GM20000 (cell line): ENCODE measurements around the gene FRMD4A.

Experiments used
- DNase-seq: peaks from one replicate; pipeline ENCODE4 v3.0.0; 2012; ENCODE audit warnings: low spot score
- TF ChIP-seq, protein P1 (sequence below): IDR thresholded peaks from 2 replicates; pipeline ENCODE4 v1.5.1; 2012; ENCODE audit warnings: mild to moderate bottlenecking, control low read depth; ENCODE audit errors: extremely low read depth, missing control alignments

FRMD4A gene

DNA sequence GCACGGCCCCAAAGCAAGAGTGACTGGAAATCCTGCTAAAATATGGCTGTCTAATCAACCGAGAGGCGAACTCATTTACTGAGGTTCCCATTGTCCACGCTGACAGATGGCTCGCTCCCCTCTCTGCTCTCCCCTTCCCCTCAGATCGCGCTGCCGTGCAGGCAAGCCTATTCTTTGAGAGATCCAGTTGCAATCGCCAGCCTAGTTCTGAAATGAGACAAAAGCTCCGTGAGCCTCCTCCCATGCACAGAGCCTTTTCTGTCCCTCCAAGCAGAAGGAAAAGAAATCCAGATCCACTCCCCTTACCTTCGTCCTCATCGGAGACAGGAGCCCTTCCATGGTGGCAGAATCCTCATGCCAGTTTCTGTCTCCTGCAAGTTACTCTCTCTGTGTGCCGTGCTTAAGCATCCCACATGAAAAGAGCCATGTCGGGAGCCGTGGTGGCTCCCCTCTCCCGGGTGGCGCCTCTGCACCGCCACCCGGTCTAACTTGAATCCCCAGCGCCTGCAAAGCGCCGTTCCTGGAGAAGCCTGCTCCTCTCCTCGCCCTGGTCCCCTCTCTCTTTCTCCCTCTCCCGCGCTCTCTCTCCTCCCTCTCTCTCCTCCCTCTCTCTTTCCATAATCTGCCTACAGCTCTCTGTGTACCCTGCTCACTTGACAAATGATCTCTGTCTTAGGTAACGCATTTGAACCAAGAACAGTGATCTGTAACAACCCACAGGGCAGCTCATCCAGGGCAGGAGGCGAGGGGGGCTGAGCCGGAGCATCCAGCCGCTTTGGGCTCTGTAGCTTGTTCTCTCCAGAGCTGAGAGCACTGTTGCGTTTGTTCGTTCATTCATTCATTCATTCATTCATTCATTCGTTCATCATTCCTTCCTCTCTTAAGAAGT lies 156.8 kb downstream of the FRMD4A start:
- DNase-seq: no peak
- TF ChIP-seq, protein P1, sequence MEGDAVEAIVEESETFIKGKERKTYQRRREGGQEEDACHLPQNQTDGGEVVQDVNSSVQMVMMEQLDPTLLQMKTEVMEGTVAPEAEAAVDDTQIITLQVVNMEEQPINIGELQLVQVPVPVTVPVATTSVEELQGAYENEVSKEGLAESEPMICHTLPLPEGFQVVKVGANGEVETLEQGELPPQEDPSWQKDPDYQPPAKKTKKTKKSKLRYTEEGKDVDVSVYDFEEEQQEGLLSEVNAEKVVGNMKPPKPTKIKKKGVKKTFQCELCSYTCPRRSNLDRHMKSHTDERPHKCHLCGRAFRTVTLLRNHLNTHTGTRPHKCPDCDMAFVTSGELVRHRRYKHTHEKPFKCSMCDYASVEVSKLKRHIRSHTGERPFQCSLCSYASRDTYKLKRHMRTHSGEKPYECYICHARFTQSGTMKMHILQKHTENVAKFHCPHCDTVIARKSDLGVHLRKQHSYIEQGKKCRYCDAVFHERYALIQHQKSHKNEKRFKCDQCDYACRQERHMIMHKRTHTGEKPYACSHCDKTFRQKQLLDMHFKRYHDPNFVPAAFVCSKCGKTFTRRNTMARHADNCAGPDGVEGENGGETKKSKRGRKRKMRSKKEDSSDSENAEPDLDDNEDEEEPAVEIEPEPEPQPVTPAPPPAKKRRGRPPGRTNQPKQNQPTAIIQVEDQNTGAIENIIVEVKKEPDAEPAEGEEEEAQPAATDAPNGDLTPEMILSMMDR: no peak

DNA sequence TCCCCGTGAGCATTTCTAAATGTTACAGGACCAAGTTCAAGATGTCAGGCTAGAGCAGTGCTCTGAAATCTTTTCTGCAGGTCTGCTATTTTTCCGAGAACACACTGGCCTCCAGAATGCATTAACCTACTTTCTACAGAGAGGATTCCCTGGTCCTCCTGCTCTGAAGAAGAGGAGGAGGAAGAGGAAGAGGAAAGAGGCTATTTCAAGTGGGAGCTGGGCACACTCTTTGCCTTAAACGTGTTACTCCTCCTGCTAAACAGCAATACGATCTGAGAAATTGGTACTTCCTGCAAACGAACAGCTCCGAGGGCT lies 157.4 kb downstream of the FRMD4A start:
- TF ChIP-seq, protein P1: no peak
- no peak for DNase-seq

DNA sequence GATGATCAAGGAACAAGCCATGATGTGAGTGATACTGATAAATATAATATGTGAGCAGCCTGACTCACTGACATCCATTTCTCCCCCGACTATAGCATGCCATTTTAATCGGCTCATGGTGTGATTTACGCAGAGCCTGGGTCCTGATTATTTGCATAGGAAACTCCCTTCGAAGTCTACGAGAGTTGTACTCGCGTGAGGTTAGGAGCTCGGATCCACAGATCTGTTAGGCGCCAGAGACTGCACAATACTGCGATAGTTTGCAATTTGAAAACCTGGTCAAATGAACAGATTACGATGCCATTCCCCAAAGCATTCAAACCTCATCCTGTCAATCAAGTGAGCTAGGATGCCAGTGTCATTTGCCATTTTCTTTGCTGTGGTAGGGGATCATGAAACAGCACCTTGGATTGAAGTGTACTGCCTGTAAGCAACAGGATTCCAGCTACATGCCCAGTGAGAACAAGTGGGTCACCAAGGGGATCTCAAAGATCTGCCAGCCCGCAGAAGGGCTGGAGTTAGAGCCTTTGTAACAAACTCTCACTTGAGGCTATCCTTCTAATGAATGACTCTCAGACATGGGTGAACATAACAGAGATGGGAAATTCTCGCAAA lies 158.3 kb downstream of the FRMD4A start:
- TF ChIP-seq, protein P1: no peak
- no peak for DNase-seq

DNA sequence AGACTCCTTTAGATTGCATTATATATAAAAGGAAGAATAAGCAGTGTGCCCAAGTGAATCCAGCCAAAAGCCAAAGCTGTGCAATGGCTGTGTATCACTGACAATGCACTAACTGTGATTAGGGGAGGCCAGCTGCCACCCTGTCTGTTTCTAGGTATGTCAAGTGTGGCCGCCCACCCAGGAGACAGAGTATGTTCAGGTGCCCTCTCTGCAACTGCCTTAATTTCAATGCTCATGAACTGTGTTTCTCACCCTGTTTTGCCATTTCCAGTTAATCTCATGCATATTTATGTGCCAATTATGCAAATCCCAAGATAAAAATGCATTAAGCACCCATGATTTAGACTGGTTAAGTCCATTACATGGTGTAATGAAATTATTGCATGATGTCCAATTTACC lies 159.4 kb downstream of the FRMD4A start:
- TF ChIP-seq, protein P1: no peak
- no peak for DNase-seq

DNA sequence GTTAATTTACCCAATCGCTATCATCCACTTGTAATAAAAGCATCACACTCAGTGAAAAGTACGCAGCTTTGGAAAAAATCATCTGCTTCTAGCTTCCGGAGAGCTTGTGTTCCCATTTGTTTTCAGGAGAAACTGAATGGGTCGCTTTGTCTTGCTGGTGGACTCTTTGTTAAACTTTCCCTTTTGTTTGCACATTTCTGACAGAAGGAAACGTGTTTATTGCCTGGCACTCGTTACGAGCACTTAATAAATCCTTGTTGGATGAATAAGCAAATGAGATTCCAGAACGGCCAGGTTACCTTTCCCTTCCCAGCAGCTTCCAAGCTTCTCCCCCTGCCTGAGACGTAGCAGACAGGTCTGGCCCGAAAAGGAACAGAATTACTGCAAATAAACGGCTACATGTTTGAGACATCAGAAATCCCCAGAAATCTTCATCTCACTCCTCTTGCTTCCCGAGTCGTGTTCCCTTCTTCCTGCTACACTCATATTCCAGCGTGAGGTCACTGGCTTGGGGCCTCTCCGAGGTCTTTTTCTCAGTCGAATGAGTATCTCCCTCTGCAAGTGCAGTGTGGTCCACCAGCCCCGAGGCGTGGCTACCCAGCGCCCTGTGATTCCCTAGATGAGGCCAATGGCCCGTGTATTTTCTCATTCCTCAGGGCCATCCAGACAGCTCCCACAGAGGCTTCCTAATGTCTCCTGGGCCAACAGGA lies 167.2 kb downstream of the FRMD4A start:
- TF ChIP-seq, protein P1: no peak

DNA sequence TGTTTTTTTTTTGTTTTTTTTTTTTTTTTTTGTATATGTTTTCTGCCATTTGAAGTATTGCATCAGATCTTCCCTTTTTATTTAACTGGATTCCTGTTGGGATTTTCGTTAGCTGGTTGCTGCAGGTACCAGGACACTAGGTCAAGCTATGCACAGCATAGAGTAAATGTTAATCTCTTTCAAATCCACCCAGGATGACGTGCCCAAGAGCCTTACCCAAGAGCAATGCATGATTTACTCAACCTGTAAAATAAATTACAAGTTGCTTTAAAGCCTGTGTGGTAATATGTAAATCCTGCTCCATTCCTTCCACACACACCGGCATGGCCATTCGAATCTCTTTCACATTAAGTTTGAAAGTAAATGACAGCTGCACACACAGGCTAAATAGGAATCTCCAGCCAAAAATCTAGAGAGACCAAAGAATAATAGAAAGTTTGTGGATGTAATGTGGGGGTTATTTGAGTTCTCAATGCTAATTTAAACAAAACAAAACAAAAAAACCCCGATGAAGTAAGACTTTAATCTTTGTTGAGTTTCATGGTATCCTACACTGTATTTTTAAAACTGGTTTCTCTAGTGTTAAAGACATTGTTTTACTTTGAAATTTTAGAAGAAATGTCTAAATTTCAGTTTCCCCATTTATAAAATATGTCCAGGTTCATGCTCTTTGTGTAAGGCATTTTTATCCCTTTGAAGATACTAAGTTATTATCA lies 167.9 kb downstream of the FRMD4A start:
- no peak for DNase-seq
- TF ChIP-seq, protein P1: no peak

More for the DNA sequence above, 167.2 kb downstream of the FRMD4A start:
- DNase-seq: no peak
